NB4 (cell line): Measurements from ENCODE around the gene MINDY3.

Experiments used
- DNase-seq: peaks from one replicate; pipeline ENCODE4 v3.0.0; 2010; ENCODE audit warnings: low read depth
- H3K4me3 ChIP-seq: one replicate; pipeline ENCODE4 v1.5.1; 2011; ENCODE audit warnings: mild to moderate bottlenecking, low read depth, low read length, moderate library complexity
- CTCF ChIP-seq: IDR thresholded peaks from one replicate; pipeline ENCODE4 v1.5.1; 2012; ENCODE audit warnings: low read depth, low read length
- MAX ChIP-seq: IDR thresholded peaks from 2 replicates; pipeline ENCODE4 v1.6.1; 2011; ENCODE audit warnings: low read depth, low read length
- MYC ChIP-seq: IDR thresholded peaks from 2 replicates; pipeline ENCODE4 v1.6.1; 2011; ENCODE audit warnings: low read depth, low read length
- POLR2A ChIP-seq: IDR thresholded peaks from 2 replicates; pipeline ENCODE4 v1.6.1; 2011; ENCODE audit warnings: mild to moderate bottlenecking; ENCODE audit not compliant: insufficient read length; ENCODE audit errors: extremely low read depth

Gene MINDY3

GRCh38 chr10:15760681-15761080 is 99.6 kb downstream of the MINDY3 start:
- no peak for DNase-seq
- TF ChIP-seq POLR2A (no peak), CTCF (no peak), MYC (no peak), MAX (no peak)
- H3K4me3 ChIP-seq: no peak overlapping the region

GRCh38 chr10:15759265-15759664 is 101.0 kb downstream of the MINDY3 start:
- H3K4me3 ChIP-seq: no peak overlapping the region
- DNase-seq: no peak
- TF ChIP-seq MYC (no peak), POLR2A (no peak), CTCF (no peak), MAX (no peak)

- H3K4me3 ChIP-seq: no peak overlapping the region
- DNase-seq: no peak
- TF ChIP-seq MAX: no peak
- no peak for TF ChIP-seq MYC
- no peak for TF ChIP-seq CTCF
These were observed 101.7 kb downstream of the MINDY3 start for GRCh38 chr10:15758618-15759017.

GRCh38 chr10:15754937-15755336 is 105.4 kb downstream of the MINDY3 start:
- TF ChIP-seq CTCF (no peak), MYC (no peak), MAX (no peak), POLR2A (no peak)
- no peak for DNase-seq
- H3K4me3 ChIP-seq: no peak overlapping the region

- TF ChIP-seq MYC: no peak
- TF ChIP-seq MAX: no peak
- DNase-seq: no peak
- no peak overlapping the region for H3K4me3 ChIP-seq
These were observed 109.3 kb downstream of the MINDY3 start for GRCh38 chr10:15751046-15751445.

GRCh38 chr10:15748126-15748525 is 112.2 kb downstream of the MINDY3 start:
- DNase-seq: no peak
- TF ChIP-seq POLR2A: no peak
- TF ChIP-seq MAX: no peak
- no peak for TF ChIP-seq CTCF
- no peak for TF ChIP-seq MYC
- no peak overlapping the region for H3K4me3 ChIP-seq
